Stimulated activated CD4-positive, alpha-beta T cell treated with anti-CD3 and anti-CD28 coated beads, Interleukin-4, amount 100 ng/mL, for 4 hours (primary cell): ENCODE data around the gene C19orf81.

Experiments
- DNase-seq, 2 experiments: peaks; one replicate each; pipeline ENCODE4 v3.0.0-alpha.2; 2020

Gene C19orf81

DNA sequence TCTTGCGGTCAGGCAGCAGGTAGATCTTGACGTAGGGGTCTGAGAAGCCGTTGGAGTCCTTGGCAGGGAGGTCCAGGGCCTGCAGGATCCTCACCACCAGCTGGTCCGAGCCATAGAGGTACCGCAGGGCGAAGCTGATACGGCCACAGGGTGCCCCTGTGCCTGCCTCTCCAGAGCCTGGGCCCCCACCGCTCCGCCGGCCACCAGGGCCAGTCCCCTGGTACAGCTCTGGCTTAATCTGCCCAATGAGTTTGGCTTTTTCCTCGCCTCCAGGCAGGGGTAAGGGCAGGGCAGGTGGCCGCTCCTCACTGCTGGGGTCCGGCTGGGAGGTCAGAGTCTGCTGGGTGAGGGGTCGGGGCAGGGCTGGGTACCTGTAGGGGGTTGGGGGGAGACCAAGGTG, 19.4 kb upstream of the C19orf81 start:
- DNase-seq = no peak

DNA sequence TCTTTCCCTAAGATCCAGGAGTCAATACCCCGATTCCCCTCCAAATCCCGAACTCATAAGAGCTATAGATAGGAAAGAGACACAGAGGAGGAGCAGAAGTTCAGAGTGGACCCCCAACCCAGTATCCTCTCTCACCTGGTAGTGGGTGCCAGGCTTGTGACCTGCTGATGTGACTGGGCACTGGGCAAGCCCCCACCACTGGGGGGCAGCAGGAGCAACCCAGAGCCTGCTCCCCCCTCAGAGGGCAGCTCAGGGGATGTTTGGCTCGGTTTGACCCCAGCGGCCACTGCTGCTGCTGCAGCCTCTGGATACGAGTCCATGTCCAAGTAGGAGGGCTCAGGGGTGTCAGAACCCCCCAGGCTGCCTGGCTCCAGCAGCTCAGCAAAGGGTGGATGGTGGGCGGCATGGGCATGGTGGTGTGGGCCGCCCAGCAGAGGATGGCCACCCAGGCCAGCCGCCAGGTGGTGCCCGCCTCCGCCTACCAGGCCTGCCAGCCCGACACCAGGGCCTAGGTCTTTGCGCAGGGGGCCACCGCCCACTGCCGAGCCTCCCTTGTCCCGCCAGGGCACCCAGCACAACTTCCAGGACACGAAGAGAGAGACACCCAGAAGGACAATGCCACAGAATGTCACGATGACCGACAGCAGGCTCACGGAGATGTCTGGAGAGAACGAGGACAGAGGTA, 17.0 kb upstream of the C19orf81 start:
- DNase-seq = no peak

DNA sequence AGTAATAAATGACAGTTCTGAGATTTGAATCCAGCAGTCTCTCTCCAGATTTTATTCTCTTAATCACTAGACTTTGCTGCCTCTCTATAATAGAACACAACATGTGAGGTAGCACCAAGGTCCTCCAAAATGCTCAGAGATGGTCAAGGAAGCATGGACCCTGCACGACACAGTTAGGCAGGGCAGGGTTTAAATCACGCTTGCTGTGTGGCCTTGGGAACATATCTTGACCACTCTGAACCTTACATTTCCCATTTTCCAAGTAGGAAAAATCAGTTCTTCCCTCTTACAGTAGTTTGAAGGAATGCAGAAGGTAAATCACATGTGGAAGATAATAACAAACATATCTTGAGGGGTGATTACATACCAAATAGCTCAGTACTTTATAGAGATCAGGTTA, 15.9 kb upstream of the C19orf81 start:
- no peak for DNase-seq

- DNase-seq = no peak
Measured at GRCh38 chr19:50633973-50634372, 15.3 kb upstream of the C19orf81 start.

DNA sequence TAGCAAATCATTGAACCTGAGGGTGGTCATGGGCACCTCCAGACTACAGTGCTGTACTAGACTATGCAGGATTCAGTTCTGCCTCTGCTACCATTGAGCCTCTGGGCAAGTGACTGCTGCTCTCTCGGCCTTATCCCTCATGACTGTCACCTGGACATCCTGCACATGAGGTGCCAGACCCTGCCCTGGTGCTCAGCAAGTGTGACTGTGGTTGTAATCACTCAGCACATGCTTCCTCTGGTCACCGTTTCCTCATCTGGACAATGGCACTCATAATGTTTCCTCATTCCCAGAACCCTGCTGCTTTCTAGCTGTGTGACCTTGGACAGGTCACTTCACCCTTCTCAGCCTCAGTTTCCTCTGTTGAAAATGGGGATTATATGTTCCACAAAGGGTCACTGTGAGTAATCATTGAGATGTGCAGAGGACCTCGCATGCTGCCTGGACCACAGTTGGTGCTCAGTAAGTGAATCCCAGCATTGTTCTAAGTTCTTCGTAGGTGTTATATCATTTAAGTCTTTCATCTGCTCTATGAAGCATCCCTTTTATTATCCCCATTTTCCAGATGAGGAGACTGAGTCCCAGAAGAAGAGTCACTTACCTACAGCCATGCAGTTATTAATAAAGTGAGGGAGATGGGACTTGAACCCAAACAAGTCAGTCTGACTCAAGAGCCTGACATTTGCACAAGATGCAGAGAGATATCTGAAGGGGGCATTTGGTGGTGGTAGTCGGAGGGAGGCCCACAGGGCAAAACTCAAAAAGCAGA, 12.7 kb upstream of the C19orf81 start:
- DNase-seq = no peak

GRCh38 chr19:50638600-50638999, 10.6 kb upstream of the C19orf81 start:
- no peak for DNase-seq

GRCh38 chr19:50639121-50640112, 9.8 kb upstream of the C19orf81 start, which contains the start of gene SYT3:
SYT3 (minus strand) TSS chr19:50639881; CDS start chr19:50637411, 2,470 bp downstream.
- peak; percentile 30 to 48 for DNase-seq

DNA sequence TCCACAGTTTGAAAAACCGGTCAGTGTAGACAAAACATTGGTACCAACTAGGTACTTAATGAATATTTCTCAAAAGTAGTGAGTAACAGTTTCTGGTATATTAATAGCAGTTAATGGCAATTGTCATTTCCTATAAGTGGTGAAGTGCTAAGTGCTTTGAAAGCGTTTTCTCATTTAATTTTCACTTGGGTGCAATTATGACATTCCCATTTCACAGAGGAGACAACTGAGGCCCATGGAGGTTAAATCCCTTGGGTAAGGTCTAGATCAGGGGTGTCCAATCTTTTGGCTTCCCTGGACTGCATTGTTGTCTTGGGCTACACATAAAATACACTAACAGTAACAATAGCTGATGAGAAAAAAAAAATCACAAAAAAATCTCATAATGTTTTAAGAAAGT, 8.9 kb upstream of the C19orf81 start:
- no peak for DNase-seq

DNA sequence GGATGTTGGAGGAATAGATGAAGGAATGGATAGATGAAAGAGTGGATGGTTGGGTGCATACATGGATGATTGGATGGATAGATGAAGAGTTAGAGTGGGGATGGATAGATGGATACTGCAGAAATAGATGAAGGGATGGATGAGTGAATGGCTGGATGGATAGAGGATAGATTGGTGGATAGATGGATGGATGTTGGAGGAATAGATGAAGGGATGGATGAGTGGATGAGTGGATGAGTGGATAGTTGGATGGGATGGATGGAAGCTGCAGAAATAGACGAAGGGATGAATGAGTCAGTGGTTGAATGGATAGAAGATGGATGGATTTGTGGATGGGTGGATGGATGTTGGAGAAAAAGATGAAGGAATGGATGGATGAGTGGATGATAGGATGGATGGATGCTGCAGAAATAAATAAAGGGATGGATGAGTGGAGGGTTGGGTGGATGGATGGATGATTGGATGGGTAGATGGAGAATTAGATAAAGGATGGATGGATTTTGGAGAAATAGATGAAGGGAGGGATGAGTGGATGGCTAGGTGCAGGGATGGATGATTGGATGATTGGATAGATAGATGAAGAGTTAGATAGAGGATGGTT, 4.8 kb upstream of the C19orf81 start:
- DNase-seq = no peak

GRCh38 chr19:50645107-50645506, 4.1 kb upstream of the C19orf81 start:
- DNase-seq = no peak

- DNase-seq = no peak
Measured at GRCh38 chr19:50646074-50646807, 3.0 kb upstream of the C19orf81 start.

DNA sequence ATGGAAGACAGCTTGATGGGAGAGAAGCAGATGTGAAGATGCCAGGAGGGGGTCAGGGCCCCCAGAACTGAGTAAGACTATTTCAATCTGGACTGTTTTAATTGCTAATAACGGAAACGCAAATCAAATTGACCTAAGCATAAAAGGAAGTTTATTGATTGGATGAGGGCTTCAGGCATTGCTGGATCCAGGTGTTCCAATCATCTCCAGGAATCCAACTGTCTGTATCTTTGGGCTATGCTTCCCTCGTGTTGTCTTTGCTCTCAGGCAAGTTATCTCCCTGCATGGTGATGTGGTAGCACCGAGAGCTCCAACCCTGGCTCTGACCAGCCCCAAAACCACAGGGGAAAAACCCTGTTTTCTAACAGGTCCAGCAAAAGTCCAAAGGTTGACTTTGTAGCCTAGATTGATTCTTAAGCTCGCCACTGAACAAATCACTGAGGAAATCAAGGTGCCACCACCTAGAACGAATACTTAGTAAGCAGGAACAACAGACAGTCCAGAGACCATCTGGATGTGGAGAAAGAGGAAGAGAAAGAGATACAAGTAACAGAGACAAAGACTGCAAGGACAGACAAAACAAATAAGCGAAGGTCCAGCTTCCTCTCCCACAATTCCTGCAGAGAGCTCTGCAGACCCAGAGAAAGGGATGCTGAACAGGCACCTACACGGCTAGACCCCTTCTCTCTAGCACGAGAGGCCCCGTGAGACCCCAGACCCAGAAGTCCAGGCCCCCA, 1.2 kb upstream of the C19orf81 start:
- no peak for DNase-seq

DNA sequence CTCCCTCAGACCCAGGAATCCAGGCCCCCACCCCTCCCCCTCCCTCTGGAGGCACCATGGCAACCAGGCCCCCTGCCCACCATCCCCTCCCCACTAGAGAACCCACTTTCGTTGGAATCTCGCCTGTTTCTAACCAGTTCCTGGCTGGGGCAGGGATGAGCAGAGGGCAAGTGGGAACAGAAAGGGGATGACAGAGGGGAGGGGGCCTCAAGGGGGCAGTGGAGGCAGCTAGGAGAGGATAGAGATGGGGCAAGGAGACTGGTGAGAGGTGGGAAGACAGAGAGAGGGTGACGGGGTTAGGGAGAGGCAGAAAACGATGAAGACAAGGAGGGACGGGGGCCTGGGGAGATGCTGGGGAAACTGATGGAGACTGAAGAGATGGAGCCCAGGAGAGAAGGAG, 586 bp upstream of the C19orf81 start:
- no peak for DNase-seq

- DNase-seq = no peak
Measured at GRCh38 chr19:50651174-50651573, 1.9 kb downstream of the C19orf81 start.

- DNase-seq = no peak
Measured at GRCh38 chr19:50652722-50653121, 3.5 kb downstream of the C19orf81 start.

GRCh38 chr19:50654882-50655281, 5.6 kb downstream of the C19orf81 start:
- no peak for DNase-seq

- no peak for DNase-seq
Measured at GRCh38 chr19:50657222-50657669, 8.0 kb downstream of the C19orf81 start.

DNA sequence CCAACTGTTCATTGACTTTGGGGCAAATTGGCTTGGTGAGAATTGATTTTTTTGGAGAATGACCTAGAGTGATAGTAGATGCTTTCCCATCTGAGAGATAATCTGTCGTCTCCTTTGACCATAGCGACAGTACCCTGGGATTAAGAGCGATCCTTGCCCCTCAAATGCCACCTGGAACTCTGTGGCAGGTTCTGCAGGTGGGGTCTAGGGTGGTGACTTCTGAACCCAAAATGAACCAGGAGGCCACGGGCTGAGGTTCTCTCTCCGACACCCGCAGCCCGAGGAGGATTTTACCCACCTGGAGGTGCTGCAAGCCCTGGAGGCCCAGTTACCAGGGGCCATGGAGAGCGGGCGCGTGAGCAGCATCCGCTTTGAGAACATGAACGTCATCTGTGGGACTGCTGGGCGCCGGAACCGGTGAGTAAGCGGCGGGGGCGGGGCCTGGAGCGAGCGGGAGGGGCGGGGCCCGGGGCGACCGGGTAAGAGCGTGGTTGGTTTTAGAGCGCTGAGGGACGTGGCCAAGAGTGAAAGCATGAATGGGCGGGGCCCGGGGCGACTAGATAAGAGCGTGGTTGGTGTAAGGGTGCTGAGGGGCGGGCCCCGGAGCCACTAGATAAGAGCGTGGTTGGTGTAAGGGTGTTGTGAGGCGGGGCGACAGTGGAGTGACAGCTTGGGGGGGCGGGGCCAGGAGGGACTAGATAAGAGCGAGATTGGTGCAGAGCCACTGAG, 8.6 kb downstream of the C19orf81 start:
- peak; percentile 83 to 86 for DNase-seq

- DNase-seq = peak; percentile 62 to 63
Measured at GRCh38 chr19:50658441-50659317, 9.4 kb downstream of the C19orf81 start.
